RCC 7860 (cell line): ENCODE measurements around the gene CEP350.
"Not testable (repeated sequence)": the region's sequence is repeated elsewhere in the genome, so short reads cannot be mapped to it uniquely, and the experiment has no call there.

Experiments
- DNase-seq: peaks from one replicate; pipeline ENCODE4 v3.0.0-alpha.2; 2015; ENCODE audit warnings: low spot score
- FAIRE-seq: peaks from 2 replicates; lab custom pipeline; 2012; peaks lifted over from hg19 to GRCh38; lab: Jason Lieb, UNC

CEP350 gene

DNA sequence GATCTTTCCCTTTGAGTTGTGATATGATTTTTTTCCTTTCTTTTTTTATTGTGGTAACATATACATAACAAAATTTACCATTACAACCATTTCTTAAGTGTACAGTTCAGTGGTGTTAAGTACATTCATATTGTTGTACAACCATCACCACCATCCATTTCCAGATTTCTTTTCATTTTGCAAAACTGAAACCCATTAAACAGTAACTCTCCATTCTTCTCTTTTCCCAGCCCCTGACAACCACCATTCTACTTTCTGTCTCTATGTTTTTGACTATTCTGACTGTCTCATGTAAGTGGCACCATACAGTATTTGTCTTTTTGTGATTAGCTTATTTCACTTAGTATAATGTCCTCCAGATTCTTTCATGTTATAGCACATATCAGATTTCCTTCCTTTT is 30.3 kb downstream of the CEP350 start:
- DNase-seq (no peak), FAIRE-seq (no peak)

DNA sequence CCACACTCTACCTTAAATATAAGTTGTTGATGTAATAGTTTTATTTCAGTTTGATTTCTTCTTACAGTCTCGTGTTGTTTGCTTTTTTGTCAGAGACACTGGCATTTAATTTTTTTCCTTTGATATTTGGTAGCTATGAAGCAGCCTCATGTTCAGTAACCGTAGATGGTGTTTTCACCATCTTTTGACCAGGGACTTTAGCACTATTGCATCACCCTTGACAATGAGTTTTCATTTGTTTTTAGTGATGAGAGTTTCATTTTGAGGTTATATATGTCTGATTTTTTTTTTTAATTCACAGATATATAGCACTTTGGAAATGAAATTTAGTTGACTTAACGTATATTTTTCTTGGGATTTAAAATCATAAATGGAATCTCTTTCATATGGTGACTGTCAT is 36.2 kb downstream of the CEP350 start:
- FAIRE-seq (no peak), DNase-seq (no peak)

DNA sequence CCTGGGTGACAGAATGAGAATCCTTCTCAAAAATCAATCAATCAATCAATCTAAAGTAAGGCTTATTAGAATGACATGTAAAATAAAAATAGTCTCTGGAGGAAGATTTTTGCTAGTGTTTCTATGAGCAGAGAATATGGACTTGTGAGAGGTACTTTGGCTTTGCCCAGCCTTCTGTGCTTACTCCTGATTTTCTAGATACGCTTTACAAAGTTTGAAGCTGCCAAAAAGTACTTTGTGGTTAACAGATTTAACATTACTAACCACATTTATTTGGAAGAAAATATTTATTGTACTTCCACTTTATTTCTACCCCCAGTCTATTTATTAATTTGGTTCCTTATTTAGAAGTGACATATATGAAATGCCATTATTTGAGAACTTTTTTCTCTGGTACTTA is 41.0 kb downstream of the CEP350 start:
- DNase-seq (no peak), FAIRE-seq (no peak)

DNA sequence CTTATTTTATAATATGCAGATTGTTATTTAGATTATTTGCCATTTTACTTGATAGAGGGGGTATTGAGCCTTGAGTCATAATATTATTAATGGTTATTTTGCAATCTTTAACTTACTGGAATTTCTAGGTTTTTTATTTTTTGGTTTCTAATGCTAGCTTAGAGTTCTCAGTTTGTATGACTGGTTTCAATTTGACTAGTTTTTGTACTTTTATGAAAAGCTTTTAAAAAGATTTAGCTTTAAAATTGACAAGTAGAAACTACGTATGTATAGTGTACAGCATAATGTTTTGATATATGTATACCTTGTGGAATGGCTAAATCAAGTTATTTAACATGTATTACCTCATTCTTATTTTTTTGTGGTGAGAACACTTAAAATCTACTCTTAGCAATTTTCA is 41.5 kb downstream of the CEP350 start:
- no peak for FAIRE-seq
- no peak for DNase-seq

DNA sequence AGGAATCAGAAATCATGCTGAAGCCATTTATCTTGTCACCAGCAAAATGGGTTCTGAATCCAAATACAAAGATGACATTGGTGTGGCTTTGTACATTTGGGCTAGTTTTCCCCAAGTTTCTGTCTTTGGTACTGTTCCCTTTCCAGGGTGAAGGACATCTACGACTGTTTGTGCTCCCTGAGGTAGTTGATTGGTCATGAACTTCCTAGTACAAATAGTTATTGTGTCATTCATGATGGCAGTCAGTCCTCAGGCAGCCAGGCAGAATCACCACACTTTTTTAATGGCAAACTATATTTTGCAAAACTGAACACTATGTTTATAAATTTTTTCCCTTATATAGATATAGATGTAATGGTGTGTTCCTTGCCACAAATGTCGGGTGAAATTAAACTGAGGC is 46.0 kb downstream of the CEP350 start:
- FAIRE-seq: no peak
- no peak for DNase-seq

DNA sequence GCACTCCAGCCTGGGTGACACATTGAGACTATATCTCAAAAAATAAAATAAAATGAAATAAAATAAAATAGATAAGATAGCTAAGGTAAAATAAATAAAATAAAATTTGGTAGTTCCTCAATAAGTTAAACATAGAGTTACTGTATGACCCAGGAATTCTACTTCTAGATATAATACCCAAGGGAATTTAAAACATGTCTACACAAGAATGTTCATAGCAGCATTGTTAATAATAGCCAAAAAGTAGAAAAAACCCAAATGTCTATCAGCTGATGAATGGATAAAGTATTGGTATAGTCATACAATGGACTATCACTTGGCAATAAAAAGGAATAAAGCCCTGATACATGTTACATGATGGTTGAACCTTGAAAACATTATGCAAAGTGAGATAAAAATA is 47.8 kb downstream of the CEP350 start:
- FAIRE-seq (no peak), DNase-seq (no peak)

DNA sequence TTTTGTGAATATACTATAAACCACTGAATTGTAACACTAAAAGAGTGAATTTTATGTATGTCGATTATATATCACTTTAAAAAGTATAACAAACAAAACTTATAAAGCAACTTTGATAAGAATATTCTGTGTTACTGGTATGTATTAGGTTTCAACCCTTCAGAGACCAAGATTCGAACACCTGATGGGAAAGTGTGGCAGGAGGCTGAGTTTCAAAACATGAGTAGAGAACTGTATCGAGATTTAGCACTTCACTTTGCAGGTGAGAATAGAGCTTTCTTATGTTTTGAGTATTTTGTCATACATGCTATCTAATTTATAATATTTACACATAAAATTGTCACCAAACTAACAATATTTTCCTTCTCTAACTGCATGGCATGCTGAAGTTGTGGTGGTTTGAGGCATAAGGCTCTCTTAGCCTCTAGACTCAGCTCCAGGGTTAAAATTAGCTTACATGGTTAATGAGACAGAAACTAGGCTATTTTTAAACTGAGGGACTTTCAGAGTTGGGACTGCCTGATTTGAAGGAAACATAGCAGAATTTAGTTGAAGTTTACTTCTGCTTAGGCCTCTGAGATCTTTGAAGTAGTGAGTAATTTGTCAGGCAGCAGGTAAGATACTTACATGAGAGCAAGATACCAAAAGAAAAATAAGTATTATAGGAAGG is 48.6 kb downstream of the CEP350 start:
- DNase-seq: no peak
- FAIRE-seq: no peak

DNA sequence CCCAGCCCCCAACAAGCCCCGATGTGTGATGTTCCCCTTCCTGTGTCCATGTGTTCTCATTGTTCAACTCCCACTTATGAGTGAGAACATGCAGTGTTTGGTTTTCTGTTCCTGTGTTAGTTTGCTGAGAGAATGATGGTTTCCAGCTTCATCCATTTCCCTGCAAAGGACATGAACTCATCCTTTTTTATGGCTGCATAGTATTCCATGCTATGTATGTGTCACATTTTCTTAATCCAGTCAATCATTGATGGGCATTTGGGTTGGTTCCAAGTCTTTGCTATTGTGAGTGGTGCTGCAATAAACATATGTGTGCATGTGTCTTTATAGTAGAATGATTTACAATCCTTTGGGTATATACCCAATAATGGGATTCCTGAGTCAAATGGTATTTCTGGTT is 52.2 kb downstream of the CEP350 start:
- FAIRE-seq, DNase-seq: not testable (repeated sequence)

DNA sequence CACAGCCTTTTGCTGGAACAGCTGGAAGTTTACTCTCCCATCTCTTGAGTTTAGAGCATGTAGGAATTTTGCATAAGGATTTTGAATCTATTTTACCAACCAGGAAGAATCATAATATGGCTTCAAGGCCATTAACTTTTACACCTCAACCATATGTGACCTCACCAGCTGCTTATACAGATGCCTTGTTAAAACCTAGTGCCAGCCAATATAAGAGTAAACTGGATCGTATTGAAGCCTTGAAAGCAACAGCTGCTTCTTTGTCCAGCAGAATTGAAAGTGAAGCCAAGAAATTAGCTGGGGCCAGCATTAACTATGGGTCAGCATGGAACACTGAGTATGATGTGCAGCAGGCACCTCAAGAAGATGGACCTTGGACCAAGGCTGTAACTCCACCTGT is 65.4 kb downstream of the CEP350 start:
- no peak for FAIRE-seq
- DNase-seq: no peak

DNA sequence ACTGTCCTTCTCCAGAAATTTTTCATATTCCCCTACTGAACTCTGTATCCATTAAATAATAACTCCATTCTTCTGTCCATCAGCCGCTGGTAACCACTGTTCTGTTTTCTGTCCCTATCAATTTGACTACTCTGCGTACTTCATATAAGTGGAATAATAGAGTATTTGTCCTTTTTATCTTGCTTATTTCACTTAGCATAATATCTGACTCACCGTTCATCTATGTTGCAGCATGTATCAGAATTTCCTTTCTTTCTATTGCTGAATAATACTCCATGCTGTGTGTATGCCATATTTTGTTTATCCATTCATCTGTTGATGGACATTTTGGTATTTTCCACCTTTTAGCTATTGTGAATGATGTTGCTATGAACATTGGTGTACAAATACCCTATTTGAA is 71.9 kb downstream of the CEP350 start:
- FAIRE-seq (no peak), DNase-seq (no peak)

DNA sequence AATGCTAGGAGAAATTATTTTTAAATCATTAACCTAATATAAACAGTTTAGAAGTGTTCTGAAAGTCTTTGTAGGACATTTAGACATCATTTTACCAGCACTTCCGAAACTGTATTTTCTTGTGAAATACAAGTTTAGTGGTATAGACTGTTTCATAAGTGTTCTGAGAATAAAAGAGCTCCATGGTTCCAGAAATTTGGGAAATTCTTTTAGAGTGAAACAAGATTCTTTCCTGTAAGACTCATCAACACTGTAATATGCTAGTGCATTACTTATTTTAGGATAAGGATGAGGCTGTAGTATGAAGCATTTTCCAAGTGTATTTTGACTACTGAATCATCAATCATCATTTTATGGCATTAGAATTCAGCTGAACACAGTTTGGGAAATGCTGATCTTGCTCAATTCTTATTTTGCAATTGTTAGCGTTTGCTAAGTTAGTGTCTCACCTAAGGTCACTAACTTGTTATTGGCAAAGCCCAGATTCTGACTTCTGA is 73.4 kb downstream of the CEP350 start:
- no peak for DNase-seq
- no peak for FAIRE-seq

DNA sequence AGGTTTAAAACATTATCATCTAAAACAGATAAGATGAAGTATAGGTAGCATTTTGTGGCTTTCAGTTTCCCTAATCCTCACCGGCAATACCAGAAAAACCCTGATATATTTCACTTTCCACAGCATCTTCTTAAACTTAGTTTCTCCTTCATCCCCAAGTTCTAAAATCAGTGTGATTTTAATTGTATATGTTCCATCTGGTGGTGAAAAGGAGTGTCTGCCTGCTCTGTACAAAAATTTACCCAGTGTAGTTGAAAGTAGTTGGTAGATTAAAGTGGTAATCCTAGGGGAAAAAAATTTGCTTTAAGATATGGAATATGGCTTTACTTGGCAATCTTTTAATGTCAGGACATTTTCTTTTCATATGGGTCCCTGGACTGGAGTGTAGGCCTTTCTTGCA is 74.3 kb downstream of the CEP350 start:
- no peak for FAIRE-seq
- no peak for DNase-seq

DNA sequence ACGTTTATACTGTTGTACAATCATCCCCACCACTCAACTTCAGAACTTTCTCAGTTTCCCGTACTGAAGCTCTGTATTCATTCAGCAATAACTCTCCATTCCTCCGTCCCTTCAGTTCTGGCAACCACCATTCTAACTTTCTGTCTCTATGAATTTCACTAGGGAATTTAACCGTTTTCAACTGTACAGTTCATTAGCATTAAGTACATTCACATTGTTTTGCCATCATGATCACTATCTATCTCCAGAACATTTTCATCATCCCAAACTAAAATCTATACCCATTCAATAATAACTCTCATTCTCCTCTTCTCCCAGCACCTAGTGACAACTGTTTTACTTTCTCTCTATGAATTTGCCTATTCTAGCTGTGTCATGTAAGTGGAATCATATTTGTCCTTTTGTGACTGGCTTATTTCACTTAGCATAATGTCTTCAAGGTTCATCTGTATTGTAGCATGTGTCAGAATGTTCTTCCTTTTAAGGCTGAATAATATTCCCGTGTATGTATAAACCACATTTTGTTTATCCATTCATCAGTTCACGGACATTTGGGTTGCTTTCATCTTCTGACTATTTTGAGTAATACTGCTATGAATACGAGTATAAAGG is 75.0 kb downstream of the CEP350 start:
- FAIRE-seq (no peak), DNase-seq (no peak)

DNA sequence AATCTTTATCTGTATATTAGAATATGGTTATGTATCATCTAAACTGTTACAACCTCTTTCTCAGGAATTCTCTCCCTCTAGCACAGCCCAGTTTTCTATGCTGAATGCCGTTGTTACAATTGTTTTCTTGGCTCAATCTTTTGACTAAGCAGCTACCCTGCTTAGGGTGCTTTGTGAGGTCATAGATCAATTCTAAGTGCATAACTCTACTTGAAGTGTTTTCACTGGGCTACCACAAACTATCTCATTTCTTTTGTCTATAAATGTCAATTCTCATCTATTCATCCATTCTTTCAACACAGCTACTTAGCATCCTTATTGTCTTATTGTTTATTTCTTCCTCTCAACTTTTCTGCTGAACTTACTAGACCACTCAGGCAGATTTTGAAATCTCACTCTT is 77.1 kb downstream of the CEP350 start:
- DNase-seq: no peak
- FAIRE-seq: no peak

DNA sequence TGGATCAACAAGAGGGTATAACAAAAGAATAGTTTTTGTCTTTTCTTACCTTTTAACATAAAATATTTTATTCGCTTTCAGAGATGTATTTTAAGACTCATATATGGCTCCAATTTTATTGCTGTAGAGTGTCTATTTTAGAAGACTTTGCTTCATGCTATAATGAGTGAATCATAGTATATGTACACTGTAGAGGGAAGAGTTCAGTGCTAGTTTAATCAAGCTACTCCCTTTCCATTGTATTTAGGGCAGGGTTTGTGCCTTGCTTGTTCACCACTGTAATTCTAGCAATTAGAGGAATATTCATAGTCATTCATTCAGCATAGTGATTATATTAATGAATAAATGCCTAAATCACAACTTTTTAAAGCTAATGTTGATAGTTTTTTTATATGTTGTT is 78.8 kb downstream of the CEP350 start:
- DNase-seq: no peak
- no peak for FAIRE-seq

DNA sequence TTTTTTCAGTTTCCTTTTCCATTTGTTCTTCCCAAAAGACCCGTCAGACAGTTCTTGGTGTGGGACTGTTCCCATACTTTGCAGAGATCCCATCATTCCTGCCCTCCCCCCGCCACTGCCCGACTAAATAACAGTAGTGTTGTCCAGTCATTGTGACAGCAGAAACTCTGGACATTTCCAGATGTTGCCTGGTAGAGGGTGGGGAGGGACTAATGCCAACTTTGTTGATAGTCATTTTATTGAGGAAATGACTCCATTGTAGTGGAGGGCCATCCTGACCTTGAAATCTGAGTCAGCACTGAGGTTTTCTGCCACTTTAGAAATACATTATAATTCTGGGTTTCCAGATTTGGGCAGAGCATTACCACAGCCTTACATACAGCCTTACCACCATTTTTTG is 85.4 kb downstream of the CEP350 start:
- DNase-seq (no peak), FAIRE-seq (no peak)

DNA sequence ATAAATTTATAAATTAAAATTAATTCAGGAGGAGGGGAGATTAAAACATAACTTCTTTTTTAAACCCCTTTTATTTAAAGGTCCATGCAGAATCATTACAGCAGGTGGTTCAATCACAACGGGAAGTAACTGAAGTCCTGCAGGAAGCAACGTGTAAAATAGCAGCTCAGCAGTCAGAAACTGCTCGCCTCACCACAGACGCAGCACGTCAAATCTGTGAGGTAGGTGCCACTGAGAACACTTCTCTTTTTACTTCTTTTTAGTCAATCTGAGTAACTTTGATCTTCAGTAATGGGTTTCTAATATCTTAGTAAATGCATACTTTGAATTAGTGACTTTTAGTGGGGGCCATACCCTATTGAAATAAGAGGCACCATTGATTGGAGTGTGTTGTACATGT is 87.0 kb downstream of the CEP350 start:
- DNase-seq (no peak), FAIRE-seq (no peak)

DNA sequence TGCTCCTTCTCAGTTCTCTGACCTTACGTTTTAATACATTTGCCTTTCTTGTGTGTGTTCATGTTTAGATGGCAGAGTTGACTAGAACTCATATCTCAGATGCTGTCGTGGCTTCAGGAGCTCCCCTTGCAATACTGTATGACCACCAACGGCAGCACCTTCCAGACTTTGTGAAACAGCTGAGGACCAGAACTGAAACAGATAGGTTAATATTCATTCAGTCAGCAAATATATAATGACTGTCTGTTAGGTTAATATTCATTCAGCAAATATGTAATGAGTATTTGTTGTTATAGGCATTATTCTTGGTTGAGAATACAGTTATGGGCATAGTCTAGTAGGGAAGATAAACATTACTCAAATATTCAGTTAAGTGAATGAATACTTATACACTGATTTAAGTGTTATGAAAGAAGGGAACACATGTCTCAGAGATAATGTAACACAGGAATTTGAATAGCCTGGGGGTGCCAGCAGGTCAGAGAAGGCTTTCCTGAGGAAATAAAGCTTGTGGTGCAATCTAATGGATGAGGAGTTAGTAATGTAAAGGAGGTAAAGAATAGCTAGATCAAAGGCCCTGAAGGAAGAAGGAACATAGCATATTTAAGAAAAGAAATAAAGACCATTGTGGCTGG is 88.5 kb downstream of the CEP350 start:
- DNase-seq (no peak), FAIRE-seq (no peak)

DNA sequence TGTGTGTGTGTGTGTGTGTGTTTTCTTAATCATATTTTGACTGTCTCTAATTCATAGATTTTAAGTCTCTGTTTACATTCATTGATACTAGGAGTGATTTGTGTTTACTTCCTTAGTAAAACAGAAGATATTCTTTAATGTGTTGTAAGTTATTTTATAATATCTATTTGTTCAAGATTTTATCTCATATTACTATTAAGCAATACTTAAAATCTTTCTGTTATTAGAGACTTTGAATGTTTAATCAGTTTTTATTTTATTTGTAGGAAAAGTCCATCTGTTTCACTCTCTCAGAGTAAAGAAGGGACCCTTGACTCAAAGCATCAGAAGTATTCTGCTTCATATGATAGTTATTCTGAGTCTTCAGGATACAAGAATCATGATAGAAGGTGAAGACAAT is 89.2 kb downstream of the CEP350 start:
- DNase-seq (no peak), FAIRE-seq (no peak)

DNA sequence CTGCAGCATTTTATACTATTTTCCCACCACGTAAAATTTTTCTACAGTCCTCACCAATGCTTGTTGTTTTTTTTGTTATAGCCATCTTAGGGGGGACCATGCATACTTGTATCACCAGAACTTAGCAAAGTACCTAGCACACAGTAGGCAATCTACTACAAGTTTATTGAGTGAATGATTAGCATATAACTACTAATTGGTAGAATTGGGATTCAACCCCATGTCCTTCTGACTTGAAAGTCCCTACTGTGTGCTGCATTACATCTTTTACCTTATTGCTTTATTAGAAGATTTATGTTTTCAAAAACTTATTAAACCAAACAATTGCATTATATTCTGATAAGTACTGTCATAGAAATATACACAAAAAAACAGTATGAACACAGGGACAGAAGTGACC is 92.1 kb downstream of the CEP350 start:
- FAIRE-seq: no peak
- no peak for DNase-seq

DNA sequence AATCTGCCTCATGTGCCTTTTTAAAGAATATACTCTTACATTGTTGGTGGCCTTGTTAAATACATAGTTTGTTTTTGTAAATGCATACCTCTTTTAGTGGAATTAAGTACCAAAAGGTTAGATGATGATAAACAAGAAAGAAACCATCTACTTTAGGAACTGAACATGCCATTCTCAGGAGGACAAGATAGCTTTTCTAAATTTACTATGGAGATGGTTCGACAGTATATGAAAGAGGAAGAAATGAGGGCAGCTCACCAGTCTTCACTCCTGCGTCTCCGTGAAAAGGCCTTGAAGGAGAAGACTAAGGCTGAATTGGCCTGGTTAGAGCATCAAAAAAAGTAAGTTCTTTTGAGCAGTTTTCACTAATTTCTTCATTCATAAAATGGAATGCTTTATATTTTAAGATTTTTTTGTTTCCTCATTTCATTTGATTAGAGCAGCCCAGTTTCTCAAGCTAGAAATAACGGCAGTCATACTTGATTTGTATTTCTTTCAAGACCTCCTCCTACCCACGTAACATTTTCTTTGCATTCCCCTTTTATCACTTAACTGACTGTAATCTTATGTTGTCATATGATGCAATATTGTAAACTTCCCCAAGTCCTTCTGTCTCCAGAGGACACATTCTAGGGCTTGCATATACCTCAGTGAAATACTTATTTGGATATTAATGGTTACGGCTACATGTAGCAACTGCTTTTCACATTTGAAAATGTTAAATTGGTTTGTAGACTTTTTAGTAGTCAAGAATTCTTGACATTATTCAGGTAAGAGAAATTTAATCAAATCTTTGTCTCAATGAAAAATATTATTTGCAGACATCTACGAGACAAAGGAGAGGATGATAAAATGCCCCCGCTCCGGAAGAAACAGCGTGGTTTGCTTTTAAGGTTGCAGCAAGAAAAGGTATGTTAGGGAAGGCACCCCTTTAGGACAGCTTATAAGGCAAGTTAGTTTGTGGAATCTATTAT is 99.3 kb downstream of the CEP350 start:
- DNase-seq (no peak), FAIRE-seq (no peak)
